Esophagus (tissue), 2 donors: ENCODE data around the gene SLC39A2. TPM values are rescaled to one million over a fixed set of nuclear protein-coding genes. Genes with fewer than 3 reads are reported as not detected.

Experiments
- H3K27ac ChIP-seq, 2 donors: one replicate each; pipeline ENCODE4 v1.5.1; 2013; ENCODE audit warnings: low read depth in 2 of 2, mild to moderate bottlenecking in 2 of 2, inconsistent platforms in 1 of 2, low read length in 1 of 2, moderate library complexity in 1 of 2
- H3K27me3 ChIP-seq, 2 donors: one replicate each; pipeline ENCODE4 v1.6.1; 2013; ENCODE audit warnings: low read length in 2 of 2, control low read depth in 1 of 2, mild to moderate bottlenecking in 1 of 2; ENCODE audit not compliant: insufficient read depth in 2 of 2, control insufficient read depth in 1 of 2
- H3K36me3 ChIP-seq, 2 donors: one replicate each; pipeline ENCODE4 v1.6.1; 2013; ENCODE audit warnings: low read length in 1 of 2; ENCODE audit not compliant: control insufficient read depth in 2 of 2, insufficient read depth in 2 of 2
- H3K4me1 ChIP-seq, 2 donors: one replicate each; pipeline ENCODE4 v1.6.1; 2013; ENCODE audit warnings: low read length in 1 of 2; ENCODE audit not compliant: control insufficient read depth in 2 of 2, insufficient read depth in 2 of 2
- H3K4me3 ChIP-seq, 2 donors: one replicate each; pipeline ENCODE4 v1.5.1; 2013; ENCODE audit warnings: low read length in 2 of 2, mild to moderate bottlenecking in 2 of 2, low read depth in 1 of 2, moderate library complexity in 1 of 2
- H3K9me3 ChIP-seq, 2 donors: one replicate each; pipeline ENCODE4 v1.6.1; 2013; ENCODE audit warnings: mild to moderate bottlenecking in 2 of 2, low read depth in 1 of 2, low read length in 1 of 2, moderate library complexity in 1 of 2; ENCODE audit not compliant: control insufficient read depth in 2 of 2, insufficient read depth in 1 of 2
- WGBS, 2 donors: extraction: QIAGEN DNeasy Blood & Tissue Kit; methylation state at CpG; one replicate each; pipeline ENCODE4 v1.1.7; 2013; 5-methylcytosine and 5-hydroxymethylcytosine counted together
- polyA plus RNA-seq, 2 donors: library from polyadenylated mRNA; stranded (reverse); fragments of 200-250 nt; gene quantifications; one replicate each; pipeline ENCODE4 v1.2.3, GENCODE V29; 2013
- donor health status: healthy with polysubstance abuse.
- donor health status: Bipolar disorder and iron deficiency.

The SLC39A2 gene
- polyA plus RNA-seq, 2 donors, result 8.2 to 20.3 TPM

- Histone ChIP-seq H3K9me3 (no peaks in the 10 kb centered on the region), H3K4me3 (peak overlapping the region; percentile 20 to 61), H3K27me3 (no peaks in the 10 kb centered on the region), H3K36me3 (peaks cover 13 to 27% of the 10 kb centered on the region in 2 donors), H3K4me1 (peaks cover 0 to 10% of the 10 kb centered on the region in 2 donors), H3K27ac (peak overlapping the region in 1 of 2 donors; percentile 51)
- WGBS, 2 donors, result 83 to 84% methylated on average over 5 of the region's 5 CpGs
These were observed 23.6 kb downstream of the SLC39A2 start for GRCh38 chr14:21022686-21023085.

GRCh38 chr14:21023174-21023573 is 24.1 kb downstream of the SLC39A2 start:
- Histone ChIP-seq H3K9me3 (no peaks in the 10 kb centered on the region), H3K27ac (peak overlapping the region in 1 of 2 donors; percentile 86), H3K4me3 (peak overlapping the region; percentile 61 to 91), H3K4me1 (peaks cover 0 to 8% of the 10 kb centered on the region in 2 donors), H3K27me3 (no peaks in the 10 kb centered on the region), H3K36me3 (peaks cover 9 to 22% of the 10 kb centered on the region in 2 donors)
- 61 to 69% methylated on average over 7 of the region's 7 CpGs for WGBS, 2 donors

- Histone ChIP-seq H3K36me3 (peaks cover 4 to 15% of the 10 kb centered on the region in 2 donors), H3K9me3 (no peaks in the 10 kb centered on the region), H3K27ac (peak overlapping the region; percentile 81 to 86), H3K4me1 (peaks cover 0 to 8% of the 10 kb centered on the region in 2 donors), H3K27me3 (no peaks in the 10 kb centered on the region), H3K4me3 (peak overlapping the region; percentile 61 to 91)
- WGBS, 2 donors, result 19 to 25% methylated on average over 17 of the region's 17 CpGs
These were observed 24.9 kb downstream of the SLC39A2 start for GRCh38 chr14:21023817-21024584.

DNA sequence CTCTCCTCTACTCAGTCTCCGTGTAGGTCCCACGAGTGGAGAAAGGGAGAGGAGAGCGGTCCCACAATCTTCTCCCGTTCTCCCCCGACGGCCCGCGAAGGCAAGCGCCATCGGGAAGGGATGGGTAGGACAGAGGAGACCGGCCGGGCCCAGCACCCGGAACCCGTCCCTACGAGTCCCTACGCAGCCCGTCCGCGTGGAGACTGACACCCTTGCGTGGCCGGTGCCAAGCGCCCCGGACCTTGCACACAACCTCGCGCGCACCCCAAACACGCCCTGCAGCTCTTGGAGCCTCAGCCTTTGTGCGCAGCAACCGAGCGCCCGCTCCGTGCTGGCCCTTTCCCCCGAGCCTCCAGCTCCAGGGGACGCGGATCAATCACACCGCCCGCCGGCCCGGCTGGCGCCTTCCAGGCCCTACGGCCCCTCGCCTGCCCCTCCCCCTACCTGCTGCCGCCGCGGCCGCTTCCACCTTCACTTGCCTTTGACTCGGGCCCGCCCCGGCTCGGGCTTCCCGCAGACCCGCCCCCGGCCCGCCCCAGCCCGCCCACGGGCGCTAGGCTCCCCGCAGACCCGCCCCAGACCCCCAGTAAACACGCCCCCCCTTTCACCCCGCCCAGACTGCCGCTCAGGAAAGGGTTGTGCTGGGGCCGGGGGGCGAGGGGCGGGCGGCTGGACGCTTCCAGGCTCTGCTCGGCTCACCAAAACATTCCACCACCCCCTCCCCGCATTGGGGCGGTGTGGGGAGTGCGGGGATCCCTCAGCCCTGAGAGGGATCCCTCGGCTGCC is 25.7 kb downstream of the SLC39A2 start, which contains the start of gene NDRG2:
Gene NDRG2, minus strand, starts transcription at position 477 of the 786 bp plus-strand sequence. CDS start 1,746 bp downstream, outside the sequence.
- H3K9me3 ChIP-seq, result no peaks in the 10 kb centered on the region
- peaks cover 4 to 10% of the 10 kb centered on the region in 2 donors for H3K36me3 ChIP-seq
- H3K27ac ChIP-seq, result peak within 1 kb of the TSS; percentile 81 to 89
- H3K4me3 ChIP-seq, result peak within 1 kb of the TSS; percentile 61 to 91
- no peaks in the 10 kb centered on the region for H3K27me3 ChIP-seq
- WGBS, 2 donors, result 1% methylated on average over 65 to 72 of the region's 72 CpGs
- H3K4me1 ChIP-seq, result peaks cover 0 to 8% of the 10 kb centered on the region in 2 donors

- WGBS, 2 donors, result 6 to 10% methylated on average over 53 to 58 of the region's 58 CpGs
- Histone ChIP-seq H3K27ac (peak overlapping the region; percentile 81 to 89), H3K27me3 (no peaks in the 10 kb centered on the region), H3K4me1 (peaks cover 0 to 8% of the 10 kb centered on the region in 2 donors), H3K36me3 (peaks cover 3 to 6% of the 10 kb centered on the region in 2 donors), H3K9me3 (no peaks in the 10 kb centered on the region), H3K4me3 (peak overlapping the region; percentile 61 to 65)
These were observed 26.5 kb downstream of the SLC39A2 start for GRCh38 chr14:21025371-21026273.

DNA sequence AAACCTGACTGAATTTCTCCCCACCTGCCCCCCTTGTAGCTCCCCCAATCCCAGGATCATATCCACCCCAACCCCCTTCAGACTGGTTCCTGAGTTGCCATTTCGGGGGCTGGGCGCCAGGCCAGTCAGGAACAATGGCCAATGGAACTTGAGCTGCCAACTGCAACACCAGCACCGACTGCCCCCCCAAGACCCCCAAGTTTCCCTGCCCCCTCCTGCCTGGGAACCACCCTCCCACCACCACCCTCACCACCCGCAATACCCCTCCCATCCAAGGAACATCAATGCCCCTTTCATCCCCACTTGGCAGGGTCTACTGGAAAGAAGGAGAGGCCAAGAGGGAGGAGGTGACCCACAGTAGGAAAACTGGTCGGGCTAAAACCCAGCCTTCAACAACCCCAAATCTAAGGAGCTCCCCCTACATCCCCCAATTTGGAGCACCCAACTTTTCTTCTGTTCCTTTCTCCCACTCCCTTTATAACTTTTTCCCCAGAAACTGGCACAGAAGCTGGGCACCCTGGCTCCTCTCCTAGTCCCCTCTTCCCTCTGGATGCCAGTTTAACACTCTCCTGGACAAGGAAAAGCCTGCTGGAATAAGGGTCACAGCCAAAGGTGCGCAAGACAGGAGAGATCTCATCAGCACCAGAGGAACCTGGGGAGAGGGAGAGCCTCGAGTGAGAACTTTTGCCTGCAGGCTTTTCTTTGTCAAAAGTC is 27.3 kb downstream of the SLC39A2 start:
- peaks cover 0 to 8% of the 10 kb centered on the region in 2 donors for H3K4me1 ChIP-seq
- no peak overlapping the region for H3K4me3 ChIP-seq
- H3K27me3 ChIP-seq, result no peaks in the 10 kb centered on the region
- peaks cover 0 to 6% of the 10 kb centered on the region in 2 donors for H3K36me3 ChIP-seq
- H3K27ac ChIP-seq, result peak overlapping the region; percentile 63 to 81
- H3K9me3 ChIP-seq, result no peaks in the 10 kb centered on the region
- 49 to 65% methylated on average over 7 of the region's 7 CpGs for WGBS, 2 donors

DNA sequence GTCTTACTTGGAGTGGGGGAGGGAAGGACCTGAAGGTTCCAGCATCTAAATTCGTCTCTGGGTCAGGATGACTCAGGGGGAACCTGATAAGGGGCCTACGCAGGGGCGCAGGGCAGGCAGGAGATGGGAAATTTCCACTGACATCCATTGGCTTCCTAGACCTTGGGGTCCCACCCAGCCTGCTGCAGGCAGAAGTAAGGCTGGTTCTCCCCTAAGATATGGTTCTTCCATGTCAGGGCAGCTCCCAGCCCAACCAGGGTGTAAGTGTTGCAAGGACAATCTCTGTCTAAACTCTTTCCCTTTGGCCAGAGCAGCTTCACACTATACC is 27.9 kb downstream of the SLC39A2 start:
- Histone ChIP-seq H3K9me3 (no peaks in the 10 kb centered on the region), H3K27ac (peak overlapping the region; percentile 65 to 81), H3K4me1 (peaks cover 0 to 8% of the 10 kb centered on the region in 2 donors), H3K4me3 (no peak overlapping the region), H3K36me3 (peaks cover 0 to under 1% of the 10 kb centered on the region in 2 donors), H3K27me3 (no peaks in the 10 kb centered on the region)
- WGBS, 2 donors, result 60 to 66% methylated on average over 3 of the region's 3 CpGs

- Histone ChIP-seq H3K27ac (no peak within 1 kb of the TSS), H3K4me3 (no peak within 1 kb of the TSS), H3K9me3 (no peaks in the 10 kb centered on the region), H3K36me3 (no peaks in the 10 kb centered on the region), H3K4me1 (peaks cover 0 to 2% of the 10 kb centered on the region in 2 donors), H3K27me3 (no peaks in the 10 kb centered on the region)
- WGBS, 2 donors, result 92 to 95% methylated on average over 5 of the region's 5 CpGs
These were observed 30.8 kb downstream of the SLC39A2 start, which contains the start of gene TPPP2 for GRCh38 chr14:21029917-21030316. Gene TPPP2, plus strand, starts transcription at chr14:21030217. Its CDS starts 365 bp downstream, at chr14:21030582.
